Stimulated activated effector memory CD8-positive, alpha-beta T cell treated with anti-CD3 and anti-CD28 coated beads, Interleukin-12 subunit alpha, Interleukin-12 subunit beta, amount 100 ng/mL, for 72 hours (primary cell): ENCODE results near the gene FRMD8.

Experiments used
- ATAC-seq: fragments of 150-1000 bp; cut with Tn5 transposase; 2 replicates; pipeline ENCODE4 v1.10.0; 2021
- DNase-seq, 2 donors: peaks; one replicate each; pipeline ENCODE4 v3.0.0; 2021 to 2022; ENCODE audit warnings: low spot score in 2 of 2
- H3K27ac Mint-ChIP-seq: one replicate; pipeline ENCODE4 v1.8.0; 2022; ENCODE audit warnings: mild to moderate bottlenecking, mixed read lengths
- H3K36me3 Mint-ChIP-seq: one replicate; pipeline ENCODE4 v1.8.0; 2022; ENCODE audit warnings: mild to moderate bottlenecking, mixed read lengths
- H3K4me1 Mint-ChIP-seq: one replicate; pipeline ENCODE4 v1.8.0; 2022; ENCODE audit warnings: mixed read lengths
- H3K4me3 Mint-ChIP-seq: one replicate; pipeline ENCODE4 v1.8.0; 2022; ENCODE audit warnings: mild to moderate bottlenecking, mixed read lengths
- H3K9me3 Mint-ChIP-seq: one replicate; pipeline ENCODE4 v1.8.0; 2022; ENCODE audit warnings: mixed read lengths

FRMD8 gene

GRCh38 chr11:65396769-65397745, 10.6 kb downstream of the FRMD8 start:
- H3K36me3 Mint-ChIP-seq, result peaks cover 69% of the 10 kb centered on the region
- DNase-seq, result no peak
- peak overlapping the region; percentile 75 for H3K27ac Mint-ChIP-seq
- H3K4me3 Mint-ChIP-seq, result no peak overlapping the region
- no peak for ATAC-seq
- H3K4me1 Mint-ChIP-seq, result peaks cover 29% of the 10 kb centered on the region
- H3K9me3 Mint-ChIP-seq, result no peaks in the 10 kb centered on the region

- no peak overlapping the region for H3K4me3 Mint-ChIP-seq
- peaks cover 81% of the 10 kb centered on the region for H3K36me3 Mint-ChIP-seq
- H3K9me3 Mint-ChIP-seq, result no peaks in the 10 kb centered on the region
- H3K27ac Mint-ChIP-seq, result no peak overlapping the region
- H3K4me1 Mint-ChIP-seq, result peaks cover 19% of the 10 kb centered on the region
- no peak for DNase-seq
- no peak for ATAC-seq
Measured at GRCh38 chr11:65398362-65398910, 12.0 kb downstream of the FRMD8 start.

- H3K4me3 Mint-ChIP-seq, result no peak overlapping the region
- peaks cover 85% of the 10 kb centered on the region for H3K36me3 Mint-ChIP-seq
- DNase-seq (no peak), ATAC-seq (no peak)
- H3K4me1 Mint-ChIP-seq, result peaks cover 19% of the 10 kb centered on the region
- H3K27ac Mint-ChIP-seq, result peak overlapping the region; percentile 74
- H3K9me3 Mint-ChIP-seq, result no peaks in the 10 kb centered on the region
Measured at GRCh38 chr11:65399249-65399648, 12.8 kb downstream of the FRMD8 start.

DNA sequence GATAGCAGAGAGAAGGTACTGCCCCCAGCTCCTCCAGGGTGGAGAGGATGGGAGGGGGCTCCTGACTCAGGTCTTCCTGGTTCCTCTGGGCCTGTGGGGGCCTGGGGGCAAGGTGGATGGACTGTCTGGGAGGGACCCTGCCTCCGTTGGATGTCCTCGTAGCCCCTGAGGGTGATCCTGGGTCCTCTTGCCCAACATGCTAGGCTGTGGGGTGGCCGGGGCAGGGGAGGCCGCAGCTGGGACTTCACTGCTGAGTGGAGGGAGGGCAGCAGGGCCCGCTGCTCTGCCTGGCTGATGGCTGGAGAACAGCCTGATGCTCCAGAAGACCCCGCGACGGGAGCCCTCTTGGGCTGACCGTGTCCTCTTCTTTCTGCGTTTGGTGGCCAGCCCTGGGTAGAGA, 13.4 kb downstream of the FRMD8 start:
- no peak for ATAC-seq
- H3K36me3 Mint-ChIP-seq, result peaks cover 85% of the 10 kb centered on the region

DNA sequence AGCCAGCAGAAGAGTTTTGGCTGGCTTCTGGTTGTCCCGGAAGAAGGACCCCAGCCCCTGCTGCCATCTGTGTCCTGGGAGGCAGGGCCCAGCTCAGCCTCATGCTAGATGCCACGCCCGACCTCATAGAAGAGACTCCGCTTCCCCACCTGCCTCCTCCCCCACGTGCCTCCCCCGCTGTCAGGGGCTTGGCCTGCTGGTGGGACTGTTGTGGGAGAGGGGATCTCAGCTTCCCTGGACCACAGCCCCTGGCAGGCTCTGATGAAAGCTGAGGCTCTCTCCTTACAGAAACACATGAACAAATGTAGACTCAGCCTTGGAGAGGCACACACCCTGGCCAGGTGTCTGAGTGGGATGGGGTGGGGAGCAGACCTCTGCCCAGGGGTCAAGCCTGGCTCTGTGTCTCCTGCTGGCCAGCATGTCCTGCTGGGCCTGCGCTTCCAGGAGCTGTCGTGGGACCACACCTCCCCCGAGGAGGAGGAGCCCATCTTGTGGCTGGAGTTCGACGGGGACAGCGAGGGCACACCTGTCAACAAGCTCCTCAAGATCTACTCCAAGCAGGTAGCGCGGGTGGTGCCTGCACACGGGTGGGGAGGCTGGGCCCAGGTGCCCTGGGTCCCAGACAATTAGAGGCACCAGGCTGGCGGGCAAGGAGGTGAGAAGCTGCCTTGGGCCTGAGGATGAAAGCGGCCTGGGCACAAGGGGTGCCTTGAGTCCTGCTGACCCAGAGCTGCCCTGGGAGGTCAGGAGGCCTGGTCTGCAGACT, 14.1 kb downstream of the FRMD8 start:
- peak overlapping the region; percentile 52 for H3K27ac Mint-ChIP-seq
- H3K4me3 Mint-ChIP-seq, result no peak overlapping the region
- no peak for ATAC-seq
- peaks cover 19% of the 10 kb centered on the region for H3K4me1 Mint-ChIP-seq
- peaks cover 89% of the 10 kb centered on the region for H3K36me3 Mint-ChIP-seq
- H3K9me3 Mint-ChIP-seq, result no peaks in the 10 kb centered on the region
- DNase-seq, result no peak

More for the DNA sequence above, 13.4 kb downstream of the FRMD8 start:
- H3K4me1 Mint-ChIP-seq, result peaks cover 19% of the 10 kb centered on the region
- DNase-seq, result no peak
- H3K4me3 Mint-ChIP-seq, result no peak overlapping the region
- peak overlapping the region; percentile 74 for H3K27ac Mint-ChIP-seq
- no peaks in the 10 kb centered on the region for H3K9me3 Mint-ChIP-seq

DNA sequence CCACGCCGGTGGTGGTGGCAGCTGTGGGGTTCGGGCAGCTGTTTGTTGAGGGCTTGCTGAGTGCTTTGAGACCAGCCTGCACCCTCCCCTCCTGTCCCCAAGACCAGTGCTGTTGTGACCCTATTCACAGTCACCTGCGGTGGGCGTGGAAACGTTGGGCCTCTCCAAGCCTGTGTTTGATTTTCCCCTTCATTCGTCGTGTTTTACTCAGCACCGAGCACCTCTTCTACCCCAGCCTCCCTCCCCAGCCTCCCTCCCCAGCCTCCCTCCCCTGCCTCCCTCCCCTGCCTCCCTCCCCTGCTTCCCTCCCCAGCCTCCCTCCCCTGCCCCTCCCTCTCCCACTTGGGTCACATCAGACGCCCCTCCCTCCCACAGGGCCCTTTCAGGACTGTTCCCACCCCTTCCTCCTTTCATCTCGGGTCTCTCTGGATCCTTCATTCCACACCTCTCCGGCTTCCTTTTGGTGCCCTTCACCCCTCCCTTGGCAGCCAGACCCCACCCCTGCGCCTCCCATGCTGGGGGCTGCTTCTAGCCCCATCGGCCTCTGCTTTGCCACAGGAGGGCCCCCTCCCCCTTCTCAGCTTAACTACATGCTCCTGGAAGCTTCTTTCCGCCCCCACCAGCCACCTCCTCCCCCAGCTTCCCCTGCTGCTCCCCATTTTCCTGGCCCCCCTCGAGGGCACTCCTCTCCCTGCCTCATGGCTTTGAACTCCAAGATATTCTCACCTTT, 14.8 kb downstream of the FRMD8 start:
- H3K36me3 Mint-ChIP-seq, result peaks cover 92% of the 10 kb centered on the region
- no peak overlapping the region for H3K4me3 Mint-ChIP-seq
- peak overlapping the region; percentile 65 for H3K27ac Mint-ChIP-seq
- no peak for ATAC-seq
- H3K4me1 Mint-ChIP-seq, result peaks cover 14% of the 10 kb centered on the region
- no peak for DNase-seq
- H3K9me3 Mint-ChIP-seq, result no peaks in the 10 kb centered on the region

- DNase-seq, result no peak
- ATAC-seq, result no peak
- peaks cover 14% of the 10 kb centered on the region for H3K4me1 Mint-ChIP-seq
- no peaks in the 10 kb centered on the region for H3K9me3 Mint-ChIP-seq
- peak overlapping the region; percentile 65 for H3K27ac Mint-ChIP-seq
- peaks cover 95% of the 10 kb centered on the region for H3K36me3 Mint-ChIP-seq
- no peak overlapping the region for H3K4me3 Mint-ChIP-seq
Measured at GRCh38 chr11:65401803-65402248, 15.4 kb downstream of the FRMD8 start.

DNA sequence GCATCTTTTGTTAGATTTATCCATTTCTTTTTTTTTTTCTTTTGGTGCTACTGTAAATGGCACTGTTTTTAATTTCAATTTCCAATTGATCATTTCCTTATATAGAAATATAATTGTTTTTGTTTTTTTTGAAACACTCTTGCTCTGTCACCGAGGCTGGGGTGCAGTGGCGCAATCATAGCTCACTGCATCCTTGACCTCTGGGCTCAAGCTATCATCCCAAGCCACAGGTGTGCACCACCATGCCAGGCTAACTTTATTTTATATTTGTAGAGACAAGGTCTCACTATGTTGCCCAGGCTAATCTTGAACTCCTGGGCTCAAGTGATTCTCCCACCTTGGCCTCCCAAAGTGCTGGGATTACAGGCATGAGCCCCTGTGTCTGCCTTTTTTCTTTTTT, 16.4 kb downstream of the FRMD8 start:
- Mint-ChIP-seq H3K4me3 (no peak overlapping the region), H3K9me3 (no peaks in the 10 kb centered on the region), H3K36me3 (peaks cover 95% of the 10 kb centered on the region), H3K4me1 (peaks cover 6% of the 10 kb centered on the region), H3K27ac (no peak overlapping the region)
- no peak for ATAC-seq
- DNase-seq, result no peak

GRCh38 chr11:65403607-65404121, 17.2 kb downstream of the FRMD8 start:
- peaks cover 95% of the 10 kb centered on the region for H3K36me3 Mint-ChIP-seq
- DNase-seq, result no peak
- no peak overlapping the region for H3K27ac Mint-ChIP-seq
- ATAC-seq, result no peak
- peaks cover under 1% of the 10 kb centered on the region for H3K4me1 Mint-ChIP-seq
- H3K4me3 Mint-ChIP-seq, result no peak overlapping the region
- H3K9me3 Mint-ChIP-seq, result no peaks in the 10 kb centered on the region

GRCh38 chr11:65404210-65404609, 17.8 kb downstream of the FRMD8 start:
- H3K4me3 Mint-ChIP-seq, result no peak overlapping the region
- DNase-seq (no peak), ATAC-seq (no peak)
- H3K4me1 Mint-ChIP-seq, result no peaks in the 10 kb centered on the region
- no peak overlapping the region for H3K27ac Mint-ChIP-seq
- no peaks in the 10 kb centered on the region for H3K9me3 Mint-ChIP-seq
- peaks cover 95% of the 10 kb centered on the region for H3K36me3 Mint-ChIP-seq

DNA sequence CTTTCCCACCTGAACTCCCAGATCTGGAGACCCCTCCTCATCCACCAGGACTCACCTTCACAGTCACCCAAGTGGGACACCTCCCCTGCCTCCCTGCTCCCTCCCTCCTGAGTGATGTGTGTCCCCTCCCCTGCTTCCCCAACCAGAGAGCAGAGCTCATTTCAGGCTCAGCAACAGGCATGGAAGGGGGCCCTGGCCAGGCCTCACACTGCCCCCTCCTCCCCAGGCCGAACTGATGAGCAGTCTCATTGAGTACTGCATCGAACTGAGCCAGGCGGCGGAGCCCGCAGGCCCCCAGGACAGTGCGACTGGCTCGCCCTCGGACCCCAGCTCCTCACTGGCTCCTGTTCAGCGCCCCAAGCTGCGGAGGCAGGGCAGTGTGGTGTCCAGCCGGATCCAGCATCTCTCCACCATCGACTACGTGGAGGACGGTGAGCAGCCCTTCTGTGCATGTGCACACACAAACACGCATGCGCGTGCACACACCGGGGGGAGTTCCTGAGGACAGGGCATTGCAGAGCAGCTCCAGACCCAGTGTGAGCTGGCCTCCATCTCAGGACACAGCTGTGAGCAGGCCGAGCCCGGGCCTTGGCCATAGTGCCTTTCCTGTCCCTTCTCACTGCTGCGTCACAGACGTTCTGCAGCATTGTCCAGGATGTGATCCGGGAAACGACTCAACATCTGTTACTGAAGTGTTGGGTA, 18.4 kb downstream of the FRMD8 start:
- Mint-ChIP-seq H3K4me3 (no peak overlapping the region), H3K36me3 (peaks cover 95% of the 10 kb centered on the region), H3K9me3 (no peaks in the 10 kb centered on the region), H3K4me1 (no peaks in the 10 kb centered on the region), H3K27ac (no peak overlapping the region)
- ATAC-seq (no peak), DNase-seq (no peak)

- no peak for DNase-seq
- H3K4me1 Mint-ChIP-seq, result peaks cover 11% of the 10 kb centered on the region
- H3K36me3 Mint-ChIP-seq, result peaks cover 90% of the 10 kb centered on the region
- H3K27ac Mint-ChIP-seq, result peak overlapping the region; percentile 78
- ATAC-seq, result no peak
- no peak overlapping the region for H3K4me3 Mint-ChIP-seq
- H3K9me3 Mint-ChIP-seq, result no peaks in the 10 kb centered on the region
Measured at GRCh38 chr11:65410936-65411680, 24.7 kb downstream of the FRMD8 start.

GRCh38 chr11:65411681-65412070, 25.2 kb downstream of the FRMD8 start:
- H3K9me3 Mint-ChIP-seq, result no peaks in the 10 kb centered on the region
- H3K4me1 Mint-ChIP-seq, result peaks cover 14% of the 10 kb centered on the region
- peaks cover 84% of the 10 kb centered on the region for H3K36me3 Mint-ChIP-seq
- DNase-seq (no peak), ATAC-seq (no peak)
- no peak overlapping the region for H3K4me3 Mint-ChIP-seq
- peak overlapping the region; percentile 78 for H3K27ac Mint-ChIP-seq
